Right lobe of liver (tissue), 6 donors: Measurements from ENCODE around the gene PDIK1L. TPM values are rescaled to one million over a fixed set of nuclear protein-coding genes. Genes with fewer than 3 reads are reported as not detected.
A peak's percentile ranks its signal among the peaks of the same experiment; 100 is the strongest.

Experiments
- ATAC-seq, 4 donors: fragments of 200-7000 bp; cut with Tn5 transposase; one replicate each; pipeline ENCODE4 v1.9.1; 2020; ENCODE audit warnings: mild to moderate bottlenecking in 4 of 4, moderate library complexity in 4 of 4
- DNase-seq, 3 donors: peaks; one replicate each; pipeline ENCODE4 v3.0.0-alpha.2; 2020
- H3K27ac ChIP-seq, 3 donors: fragments of 200-600 bp; one replicate each; pipeline ENCODE4 v1.8.0; 2022
- H3K27me3 ChIP-seq, 2 donors: fragments of 200-600 bp; one replicate each; pipeline ENCODE4 v1.8.0; 2022
- H3K36me3 ChIP-seq, 4 donors: fragments of 200-600 bp; sonication (generic) in 1 of 4; one replicate each; pipeline versions ENCODE4 v1.5.1 to v1.8.0; 2017 to 2022; ENCODE audit warnings: control low read depth in 1 of 4
- H3K4me1 ChIP-seq, 4 donors: fragments of 200-600 bp; sonication (generic) in 1 of 4; one replicate each; pipeline versions ENCODE4 v1.5.1 to v1.8.0; 2017 to 2022; ENCODE audit warnings: control low read depth in 1 of 4
- H3K4me3 ChIP-seq, 3 donors: fragments of 200-600 bp; one replicate each; pipeline ENCODE4 v1.8.0; 2022
- H3K9me3 ChIP-seq, 4 donors: fragments of 200-600 bp; sonication (generic) in 1 of 4; one replicate each; pipeline versions ENCODE4 v1.5.1 to v1.8.0; 2017 to 2022; ENCODE audit warnings: control low read depth in 1 of 4
- POLR2A ChIP-seq: fragments of 450-650 bp; IDR thresholded peaks from one replicate; pipeline ENCODE4 v1.6.1; 2017; ENCODE audit warnings: antibody characterized with exemption, mild to moderate bottlenecking
- whole genome bisulfite sequencing: methylation state at CpG from one replicate; pipeline ENCODE4 v1.1.6; 2018; ENCODE audit warnings: low coverage, low lambda C conversion rate; ENCODE audit not compliant: insufficient coverage; ENCODE audit errors: missing lambda C conversion rate; 5-methylcytosine and 5-hydroxymethylcytosine counted together
- intact Hi-C, 2 donors: fragments of 100-400 bp; cut with DNase I; formaldehyde crosslinking; loops; one replicate each; pipeline versions ENCODE4 v1.11.2 to v1.14.1; 2022
- total RNA-seq, 6 experiments: library from RNA; depleted of rRNA in 2 of 6; stranded (reverse); fragments of >200 nt in 2 of 6; fragmentation: NEBNext Ultra II Directional in 3 of 6; extraction: Animal tissue kit (Norgen Biotek cat#: 25700) in 3 of 6; gene quantifications; one replicate each; pipeline versions ENCODE4 v1.1.0 to v1.2.4, GENCODE V29; 2016 to 2023
- TF ChIP-seq, protein P1 (sequence below), 4 donors: fragments of 200-600 bp in 3 of 4; fragments of 450-650 bp in 1 of 4; IDR thresholded peaks; one replicate each; pipeline versions ENCODE4 v1.5.1 to v1.8.0; 2016 to 2022; ENCODE audit warnings: antibody characterized with exemption in 4 of 4, mild to moderate bottlenecking in 2 of 4
- donor health status: DM: no; HTN: yes; CAD: no.
- donor health status: DM: no; HTN: no; CAD: no.
- donor health status: DM: no; HTN: no; CAD: no.
- donor health status: DM: no; HTN: yes; CAD: no.
- donor health status: DM: no; HTN: yes; CAD: no.

The PDIK1L gene
- total RNA-seq, 6 experiments from 2014 or later: 3.8 to 7.5 (median 5.1) TPM

DNA sequence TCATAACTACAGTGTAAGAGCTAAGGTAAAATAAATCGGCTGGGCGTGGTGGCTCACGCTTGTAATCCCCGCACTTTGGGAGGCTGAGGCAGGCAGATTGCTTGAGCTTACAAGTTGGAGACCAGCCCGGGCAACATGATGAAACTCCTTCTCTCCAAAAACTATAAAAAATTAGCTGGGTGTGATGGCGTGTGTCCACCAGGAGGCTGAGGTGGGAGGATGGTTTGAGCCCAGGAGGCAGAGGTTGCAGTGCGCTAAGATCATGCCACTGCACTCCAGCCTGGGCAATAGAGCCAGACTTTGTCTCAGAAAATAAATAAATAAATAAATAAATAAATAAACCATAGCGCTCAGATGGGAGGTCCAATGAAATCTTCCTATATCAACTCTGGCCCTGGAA, 30.5 kb downstream of the PDIK1L start:
- no peak for DNase-seq
- intact Hi-C loops: no loop called here
- ATAC-seq: no peak
- Histone ChIP-seq H3K9me3 (no peaks in the 10 kb centered on the region), H3K36me3 (no peaks in the 10 kb centered on the region), H3K4me1 (no peaks in the 10 kb centered on the region), H3K27ac (no peak overlapping the region), H3K4me3 (no peak overlapping the region), H3K27me3 (no peaks in the 10 kb centered on the region)
- 86% methylated on average over 6 of the region's 8 CpGs for WGBS
- no peak for TF ChIP-seq POLR2A
- TF ChIP-seq, protein P1, sequence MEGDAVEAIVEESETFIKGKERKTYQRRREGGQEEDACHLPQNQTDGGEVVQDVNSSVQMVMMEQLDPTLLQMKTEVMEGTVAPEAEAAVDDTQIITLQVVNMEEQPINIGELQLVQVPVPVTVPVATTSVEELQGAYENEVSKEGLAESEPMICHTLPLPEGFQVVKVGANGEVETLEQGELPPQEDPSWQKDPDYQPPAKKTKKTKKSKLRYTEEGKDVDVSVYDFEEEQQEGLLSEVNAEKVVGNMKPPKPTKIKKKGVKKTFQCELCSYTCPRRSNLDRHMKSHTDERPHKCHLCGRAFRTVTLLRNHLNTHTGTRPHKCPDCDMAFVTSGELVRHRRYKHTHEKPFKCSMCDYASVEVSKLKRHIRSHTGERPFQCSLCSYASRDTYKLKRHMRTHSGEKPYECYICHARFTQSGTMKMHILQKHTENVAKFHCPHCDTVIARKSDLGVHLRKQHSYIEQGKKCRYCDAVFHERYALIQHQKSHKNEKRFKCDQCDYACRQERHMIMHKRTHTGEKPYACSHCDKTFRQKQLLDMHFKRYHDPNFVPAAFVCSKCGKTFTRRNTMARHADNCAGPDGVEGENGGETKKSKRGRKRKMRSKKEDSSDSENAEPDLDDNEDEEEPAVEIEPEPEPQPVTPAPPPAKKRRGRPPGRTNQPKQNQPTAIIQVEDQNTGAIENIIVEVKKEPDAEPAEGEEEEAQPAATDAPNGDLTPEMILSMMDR (IDR thresholded peaks at IDR 0.05): no peak

DNA sequence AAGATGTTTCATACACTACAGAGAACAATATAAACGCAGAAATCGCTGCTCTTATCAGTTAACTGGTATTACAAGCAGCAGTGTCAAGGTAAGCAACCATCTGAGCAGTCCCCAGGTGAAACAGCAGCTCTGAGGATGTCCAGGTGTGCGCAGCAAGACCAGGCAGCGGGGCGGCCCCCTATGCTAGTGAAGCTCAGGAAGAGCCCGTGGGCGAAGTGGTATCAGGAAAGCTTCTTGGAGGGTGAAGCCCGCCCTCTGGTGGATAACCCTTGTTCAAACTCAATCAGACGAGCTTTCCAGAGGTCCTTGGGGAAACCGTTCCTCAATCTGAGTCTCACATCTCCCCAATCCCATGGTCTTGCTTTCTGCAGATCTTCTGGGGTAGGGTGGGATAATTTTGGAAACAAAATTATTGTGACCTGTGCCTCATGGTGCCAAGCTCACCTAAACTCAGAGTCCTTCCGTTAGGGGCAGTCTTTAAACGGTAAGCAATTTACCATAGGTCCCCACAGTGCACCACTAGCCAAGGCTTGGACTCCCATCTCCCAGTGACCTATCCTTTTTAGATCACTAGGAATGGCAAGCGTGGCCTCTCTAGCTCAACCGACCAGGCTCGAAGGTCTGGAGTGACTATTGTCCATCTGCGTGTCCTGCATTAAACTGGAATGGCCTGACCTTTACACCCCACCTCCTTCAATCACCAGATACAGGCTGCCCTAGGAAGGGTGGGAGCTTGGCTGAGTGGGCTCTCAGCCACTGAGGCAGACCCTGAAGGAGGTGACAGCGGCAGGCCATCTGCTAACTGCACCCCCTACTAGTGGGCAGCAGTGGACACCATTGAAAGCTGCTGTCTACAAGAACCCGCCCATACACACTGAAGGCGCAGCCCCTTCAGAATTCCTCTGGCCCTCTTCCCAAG, 33.7 kb downstream of the PDIK1L start:
- DNase-seq (peak; percentile 76 to 82 (median 77)), ATAC-seq (peak; percentile 98 to 100 (median 99))
- intact Hi-C loops: loop anchor here (5.0 kb wide), 2 partner anchors 43 to 113 kb away; no protein-coding TSS in a partner anchor
- WGBS: 11% methylated on average over 12 of the region's 19 CpGs
- H3K36me3 ChIP-seq: no peaks in the 10 kb centered on the region
- no peak overlapping the region for H3K4me3 ChIP-seq
- no peak overlapping the region for H3K27ac ChIP-seq
- H3K4me1 ChIP-seq: no peaks in the 10 kb centered on the region
- TF ChIP-seq, protein P1 (IDR thresholded peaks at IDR 0.05): peak; percentile 74 to 85 (median 82)
- no peak for TF ChIP-seq POLR2A
- no peaks in the 10 kb centered on the region for H3K27me3 ChIP-seq
- no peaks in the 10 kb centered on the region for H3K9me3 ChIP-seq

DNA sequence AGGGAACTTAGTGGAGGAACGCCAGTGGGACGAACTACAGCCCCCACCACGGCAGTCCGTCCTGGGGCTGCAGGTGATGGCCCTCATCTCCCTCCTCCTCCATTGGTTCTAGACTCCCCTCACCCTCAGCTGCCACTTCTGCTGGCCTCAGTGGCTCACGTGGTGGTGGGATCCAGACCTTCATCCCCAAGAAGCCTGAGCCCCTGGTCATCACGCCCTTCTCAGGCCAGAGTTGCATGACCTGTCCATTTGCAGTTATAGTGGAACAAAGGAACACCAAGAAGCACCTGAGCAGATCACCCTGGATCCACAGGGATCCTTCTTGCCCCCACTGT, 34.3 kb downstream of the PDIK1L start:
- Histone ChIP-seq H3K4me1 (no peaks in the 10 kb centered on the region), H3K4me3 (no peak overlapping the region), H3K27me3 (no peaks in the 10 kb centered on the region), H3K36me3 (no peaks in the 10 kb centered on the region), H3K9me3 (no peaks in the 10 kb centered on the region), H3K27ac (no peak overlapping the region)
- no peak for DNase-seq
- ATAC-seq: no peak
- TF ChIP-seq, protein P1 (IDR thresholded peaks at IDR 0.05): no peak
- TF ChIP-seq POLR2A: no peak
- WGBS: 40% methylated on average over 1 of the region's 6 CpGs
- intact Hi-C loops: loop anchor here (5.0 kb wide), 2 partner anchors 44 to 114 kb away; no protein-coding TSS in a partner anchor

DNA sequence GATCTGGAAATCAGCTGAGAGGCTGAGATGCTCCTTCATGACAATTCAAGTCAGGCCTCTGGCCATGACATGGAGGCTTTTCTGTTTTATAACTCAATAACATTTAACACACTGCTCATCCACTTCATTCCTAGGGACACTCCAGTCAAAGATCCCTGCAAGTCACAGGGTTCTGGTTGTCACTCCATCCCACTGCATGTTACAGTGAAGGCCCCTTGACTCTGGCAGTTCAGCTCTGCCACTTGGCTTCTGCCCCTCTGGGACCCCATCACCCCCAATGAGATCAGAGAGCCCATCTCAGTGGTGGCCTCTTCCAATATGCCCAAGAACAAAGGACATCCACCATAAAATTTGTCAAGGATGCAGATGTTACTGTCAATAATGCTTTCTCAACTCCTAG, 37.3 kb downstream of the PDIK1L start:
- Histone ChIP-seq H3K36me3 (no peaks in the 10 kb centered on the region), H3K4me1 (no peaks in the 10 kb centered on the region), H3K27ac (no peak overlapping the region), H3K27me3 (no peaks in the 10 kb centered on the region), H3K9me3 (no peaks in the 10 kb centered on the region), H3K4me3 (no peak overlapping the region)
- no peak for TF ChIP-seq POLR2A
- TF ChIP-seq, protein P1 (IDR thresholded peaks at IDR 0.05): no peak
- no peak for DNase-seq
- intact Hi-C loops: loop anchor here (5.0 kb wide), 2 partner anchors 47 to 117 kb away; no protein-coding TSS in a partner anchor
- no peak for ATAC-seq
